Lower leg skin (tissue), 3 donors: ENCODE measurements around the gene PDPR.
"Not testable (repeated sequence)": the region's sequence is repeated elsewhere in the genome, so short reads cannot be mapped to it uniquely, and the experiment has no call there.

Experiments used
- POLR2A ChIP-seq, 2 donors: fragments of 450-650 bp; IDR thresholded peaks; one replicate each; pipeline ENCODE4 v1.6.1; 2016 to 2017; ENCODE audit warnings: antibody characterized with exemption in 2 of 2, mild to moderate bottlenecking in 1 of 2, moderate library complexity in 1 of 2
- TF ChIP-seq, protein P1 (sequence below), 3 donors: fragments of 450-650 bp; IDR thresholded peaks; one replicate each; pipeline ENCODE4 v1.5.1; 2016; ENCODE audit warnings: antibody characterized with exemption in 3 of 3, mild to moderate bottlenecking in 3 of 3, moderate library complexity in 2 of 3

DNA sequence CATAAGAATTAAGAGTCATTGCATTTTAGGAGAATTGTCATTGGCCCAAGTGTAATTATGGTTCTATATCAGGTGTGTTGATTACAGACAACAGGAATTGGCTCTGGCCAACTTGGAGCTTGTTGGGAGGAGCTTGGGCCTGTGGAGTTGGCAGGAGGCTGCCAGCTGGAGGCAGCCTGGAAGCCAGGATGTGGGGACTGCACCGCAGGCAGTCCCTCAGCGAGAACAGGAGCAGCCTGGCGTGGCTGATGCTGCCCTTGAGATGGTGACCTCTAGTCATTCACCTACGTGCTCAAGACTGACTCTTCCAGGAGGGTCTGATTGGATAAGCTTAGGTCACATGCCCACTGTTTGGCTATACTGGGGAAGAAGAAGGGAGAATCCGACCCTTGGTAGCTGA is 13.6 kb downstream of the PDPR start:
- TF ChIP-seq, protein P1, sequence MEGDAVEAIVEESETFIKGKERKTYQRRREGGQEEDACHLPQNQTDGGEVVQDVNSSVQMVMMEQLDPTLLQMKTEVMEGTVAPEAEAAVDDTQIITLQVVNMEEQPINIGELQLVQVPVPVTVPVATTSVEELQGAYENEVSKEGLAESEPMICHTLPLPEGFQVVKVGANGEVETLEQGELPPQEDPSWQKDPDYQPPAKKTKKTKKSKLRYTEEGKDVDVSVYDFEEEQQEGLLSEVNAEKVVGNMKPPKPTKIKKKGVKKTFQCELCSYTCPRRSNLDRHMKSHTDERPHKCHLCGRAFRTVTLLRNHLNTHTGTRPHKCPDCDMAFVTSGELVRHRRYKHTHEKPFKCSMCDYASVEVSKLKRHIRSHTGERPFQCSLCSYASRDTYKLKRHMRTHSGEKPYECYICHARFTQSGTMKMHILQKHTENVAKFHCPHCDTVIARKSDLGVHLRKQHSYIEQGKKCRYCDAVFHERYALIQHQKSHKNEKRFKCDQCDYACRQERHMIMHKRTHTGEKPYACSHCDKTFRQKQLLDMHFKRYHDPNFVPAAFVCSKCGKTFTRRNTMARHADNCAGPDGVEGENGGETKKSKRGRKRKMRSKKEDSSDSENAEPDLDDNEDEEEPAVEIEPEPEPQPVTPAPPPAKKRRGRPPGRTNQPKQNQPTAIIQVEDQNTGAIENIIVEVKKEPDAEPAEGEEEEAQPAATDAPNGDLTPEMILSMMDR (IDR thresholded peaks at IDR 0.05) = not testable (repeated sequence)
- TF ChIP-seq POLR2A (IDR thresholded peaks at IDR 0.05) = not testable (repeated sequence)
